ENCODE data around the gene ERVV-1.

- TF ChIP-seq CTCF (conservative IDR thresholded peaks at IDR 0.05; ENCODE audit: low read depth, low read length) (no peak), EZH2 (IDR thresholded peaks at IDR 0.05; ENCODE audit: borderline replicate concordance, low read depth, low read length, poor library complexity, severe bottlenecking) (no peak)
Observed at GRCh38 chr19:52988506-52988905, 25.2 kb upstream of the ERVV-1 start.

Measured in A673 (cell line).